Esophagus muscularis mucosa (tissue), 4 donors: ENCODE measurements around the gene PPP6R2. TPM values are rescaled to one million over a fixed set of nuclear protein-coding genes. Genes with fewer than 3 reads are reported as not detected.
"Not testable (repeated sequence)": the region's sequence is repeated elsewhere in the genome, so short reads cannot be mapped to it uniquely, and the experiment has no call there.

Experiments used
- DNase-seq: peaks from one replicate; pipeline ENCODE4 v3.0.0-alpha.2; 2017; ENCODE audit errors: extremely low spot score
- H3K27ac ChIP-seq, 4 donors: fragments of 200-600 bp; sonication (generic); replicated peaks in 1 of 4; 1 replicate in 3 of 4; 2 replicates in 1 of 4; pipeline ENCODE4 v1.5.1; 2016 to 2019; ENCODE audit warnings: mild to moderate bottlenecking in 1 of 4
- H3K27me3 ChIP-seq, 4 donors: fragments of 200-600 bp; sonication (generic); one replicate each; pipeline versions ENCODE4 v1.5.1 to v1.6.0; 2016 to 2019
- H3K36me3 ChIP-seq, 4 donors: fragments of 200-600 bp; sonication (generic); one replicate each; pipeline ENCODE4 v1.5.1; 2016 to 2019
- H3K4me1 ChIP-seq, 4 donors: fragments of 200-600 bp; sonication (generic); one replicate each; pipeline ENCODE4 v1.5.1; 2016 to 2019
- H3K4me3 ChIP-seq, 4 donors: fragments of 200-600 bp; sonication (generic); 1 replicate in 2 of 4; 2 replicates in 2 of 4; pipeline ENCODE4 v1.5.1; 2016 to 2019; ENCODE audit warnings: mild to moderate bottlenecking in 4 of 4, moderate library complexity in 1 of 4
- H3K9me3 ChIP-seq, 4 donors: fragments of 200-600 bp; sonication (generic); 1 replicate in 3 of 4; 2 replicates in 1 of 4; pipeline ENCODE4 v1.5.1; 2016 to 2019
- CTCF ChIP-seq, 3 experiments: fragments of 200-600 bp in 2 of 3; fragments of 450-650 bp in 1 of 3; sonication (generic) in 2 of 3; IDR thresholded peaks; one replicate each; pipeline ENCODE4 v1.5.1; 2017 to 2019; ENCODE audit warnings: antibody characterized with exemption in 3 of 3, mild to moderate bottlenecking in 2 of 3, moderate library complexity in 1 of 3
- EP300 ChIP-seq: sonication (generic); formaldehyde crosslinking; IDR thresholded peaks from one replicate; pipeline ENCODE4 v1.6.1; 2017; ENCODE audit warnings: antibody characterized with exemption
- POLR2A ChIP-seq: fragments of 450-650 bp; IDR thresholded peaks from one replicate; pipeline ENCODE4 v1.6.1; 2017; ENCODE audit warnings: antibody characterized with exemption, moderate library complexity, mild to moderate bottlenecking, low read depth
- POLR2AphosphoS5 ChIP-seq, 2 donors: sonication (generic); formaldehyde crosslinking; IDR thresholded peaks; one replicate each; pipeline ENCODE4 v1.6.1; 2017; ENCODE audit warnings: antibody characterized with exemption in 2 of 2
- WGBS: methylation state at CpG from one replicate; pipeline ENCODE4 v1.1.5; 2018; 5-methylcytosine and 5-hydroxymethylcytosine counted together
- intact Hi-C: fragments of 100-400 bp; cut with DNase I; formaldehyde crosslinking; loops from one replicate; pipeline ENCODE4 v1.15.1; 2023
- total RNA-seq, 4 donors: library from RNA; depleted of rRNA; stranded (reverse); fragments of >200 nt; gene quantifications; one replicate each; pipeline versions ENCODE4 v1.1.0 to v1.2.1, GENCODE V29; 2016

Gene PPP6R2
- total RNA-seq, 4 donors from 2014 or later = 57.7 to 79.4 (median 65.3) TPM

GRCh38 chr22:50367778-50368500, 24.8 kb downstream of the PPP6R2 start:
- intact Hi-C loops = no loop called here
- Histone ChIP-seq H3K9me3 (no peaks in the 10 kb centered on the region), H3K36me3 (peaks cover 0 to 45% (median 22%) of the 10 kb centered on the region in 4 donors), H3K27ac (no peak overlapping the region), H3K4me3 (no peak overlapping the region), H3K27me3 (no peaks in the 10 kb centered on the region), H3K4me1 (peaks cover 3 to 23% (median 22%) of the 10 kb centered on the region in 4 donors)
- TF ChIP-seq POLR2AphosphoS5 (IDR thresholded peaks at IDR 0.05) = no peak
- TF ChIP-seq EP300 = no peak
- no peak for TF ChIP-seq CTCF (IDR thresholded peaks at IDR 0.05)
- TF ChIP-seq POLR2A = no peak
- 93% methylated on average over 27 of the region's 27 CpGs for WGBS
- no peak for DNase-seq

- no peak for DNase-seq
- WGBS = 98% methylated on average over 2 of the region's 2 CpGs
- no peaks in the 10 kb centered on the region for H3K9me3 ChIP-seq
- H3K4me1 ChIP-seq = peaks cover 0 to 13% (median 10%) of the 10 kb centered on the region in 4 donors
- H3K27ac ChIP-seq = no peak overlapping the region
- no peak overlapping the region for H3K4me3 ChIP-seq
- TF ChIP-seq POLR2A = no peak
- TF ChIP-seq CTCF (IDR thresholded peaks at IDR 0.05) = no peak
- TF ChIP-seq EP300 = no peak
- TF ChIP-seq POLR2AphosphoS5 (IDR thresholded peaks at IDR 0.05) = no peak
- H3K27me3 ChIP-seq = no peaks in the 10 kb centered on the region
- peaks cover 12 to 76% (median 44%) of the 10 kb centered on the region in 4 donors for H3K36me3 ChIP-seq
- intact Hi-C loops = no loop called here
Measured at GRCh38 chr22:50371101-50371648, 28.0 kb downstream of the PPP6R2 start.

- intact Hi-C loops = no loop called here
- DNase-seq = no peak
- Histone ChIP-seq H3K27me3 (no peaks in the 10 kb centered on the region), H3K4me1 (no peaks in the 10 kb centered on the region), H3K4me3 (no peak overlapping the region), H3K36me3 (peaks cover 31 to 89% (median 56%) of the 10 kb centered on the region in 4 donors), H3K27ac (no peak overlapping the region), H3K9me3 (no peaks in the 10 kb centered on the region)
- WGBS = 91% methylated on average over 5 of the region's 5 CpGs
- TF ChIP-seq EP300 (no peak), POLR2A (no peak), CTCF (IDR thresholded peaks at IDR 0.05) (no peak), POLR2AphosphoS5 (IDR thresholded peaks at IDR 0.05) (no peak)
Measured at GRCh38 chr22:50376085-50376651, 33.0 kb downstream of the PPP6R2 start.

- intact Hi-C loops, H3K9me3 ChIP-seq, H3K4me1 ChIP-seq, H3K27ac ChIP-seq, DNase-seq, H3K4me3 ChIP-seq, H3K27me3 ChIP-seq: not testable (repeated sequence)
- WGBS = 91% methylated on average over 15 of the region's 15 CpGs
- H3K36me3 ChIP-seq = peaks cover 19 to 52% (median 28%) of the 10 kb centered on the region in 4 donors
Measured at GRCh38 chr22:50381021-50381555, 38.0 kb downstream of the PPP6R2 start.

GRCh38 chr22:50396751-50397370, 53.7 kb downstream of the PPP6R2 start:
- Histone ChIP-seq H3K4me3 (no peak overlapping the region), H3K36me3 (peaks cover 9 to 50% (median 38%) of the 10 kb centered on the region in 4 donors), H3K27ac (no peak overlapping the region), H3K4me1 (peaks cover 6 to 20% (median 17%) of the 10 kb centered on the region in 4 donors), H3K27me3 (no peaks in the 10 kb centered on the region), H3K9me3 (no peaks in the 10 kb centered on the region)
- 55% methylated on average over 6 of the region's 6 CpGs for WGBS
- intact Hi-C loops = no loop called here
- DNase-seq = no peak
- no peak for TF ChIP-seq POLR2A
- TF ChIP-seq POLR2AphosphoS5 (IDR thresholded peaks at IDR 0.05) = no peak
- no peak for TF ChIP-seq EP300
- TF ChIP-seq CTCF (IDR thresholded peaks at IDR 0.05) = no peak

- H3K27me3 ChIP-seq, intact Hi-C loops, H3K9me3 ChIP-seq, H3K4me3 ChIP-seq, DNase-seq, H3K27ac ChIP-seq: not testable (repeated sequence)
- Histone ChIP-seq H3K4me1 (peaks cover 6 to 20% (median 17%) of the 10 kb centered on the region in 4 donors), H3K36me3 (peaks cover 9 to 45% (median 36%) of the 10 kb centered on the region in 4 donors)
- WGBS = 66% methylated on average over 2 of the region's 4 CpGs
Measured at GRCh38 chr22:50397371-50398060, 54.4 kb downstream of the PPP6R2 start.
